Mesenchymal stem cell (in vitro differentiated cells and primary cell): ENCODE measurements around the gene NINL.

Source experiments
- DNase-seq: peaks from one replicate; pipeline ENCODE4 v3.0.0-alpha.2; 2013
- H2AFZ ChIP-seq: one replicate; pipeline ENCODE4 v1.6.1; 2013; ENCODE audit warnings: low read depth, mild to moderate bottlenecking, control low read depth, inconsistent platforms, low read length, moderate library complexity
- H2AK5ac ChIP-seq: 2 replicates; pipeline ENCODE4 v1.6.1; 2013; ENCODE audit warnings: low read length, moderate library complexity, mild to moderate bottlenecking, inconsistent platforms; ENCODE audit not compliant: severe bottlenecking
- H2BK120ac ChIP-seq: one replicate; pipeline ENCODE4 v1.6.1; 2013; ENCODE audit warnings: low read depth, mild to moderate bottlenecking, inconsistent platforms, low read length, moderate library complexity
- H2BK12ac ChIP-seq, 2 experiments: one replicate each; pipeline ENCODE4 v1.6.1; 2013; ENCODE audit warnings: inconsistent platforms in 2 of 2, low read length in 2 of 2, mild to moderate bottlenecking in 2 of 2, moderate library complexity in 2 of 2, control low read depth in 1 of 2
- H2BK15ac ChIP-seq: one replicate; pipeline ENCODE4 v1.6.1; 2013; ENCODE audit warnings: mild to moderate bottlenecking, low read depth, inconsistent platforms; ENCODE audit not compliant: poor library complexity, severe bottlenecking
- H2BK5ac ChIP-seq: 2 replicates; pipeline ENCODE4 v1.6.1; 2013; ENCODE audit warnings: low read depth, mild to moderate bottlenecking, low read length, control low read depth, inconsistent platforms; ENCODE audit not compliant: poor library complexity, severe bottlenecking
- H3K14ac ChIP-seq, 2 experiments: one replicate each; pipeline ENCODE4 v1.6.1; 2013; ENCODE audit warnings: inconsistent platforms in 2 of 2, low read length in 2 of 2, control low read depth in 1 of 2, mild to moderate bottlenecking in 1 of 2, moderate library complexity in 1 of 2
- H3K18ac ChIP-seq, 2 experiments: one replicate each; pipeline ENCODE4 v1.6.1; 2013; ENCODE audit warnings: inconsistent platforms in 2 of 2, low read length in 2 of 2, control low read depth in 1 of 2, low read depth in 1 of 2, mild to moderate bottlenecking in 1 of 2
- H3K23ac ChIP-seq, 2 experiments: one replicate each; pipeline ENCODE4 v1.6.1; 2013; ENCODE audit warnings: inconsistent platforms in 2 of 2, low read length in 2 of 2, mild to moderate bottlenecking in 2 of 2, moderate library complexity in 2 of 2, control low read depth in 1 of 2
- H3K27ac ChIP-seq: 2 replicates; pipeline ENCODE4 v1.5.1; 2013; ENCODE audit warnings: mild to moderate bottlenecking, moderate library complexity, low read length, control low read depth, inconsistent platforms; ENCODE audit not compliant: poor library complexity, severe bottlenecking
- H3K27me3 ChIP-seq, 2 experiments: 2 replicates each; pipeline versions ENCODE4 v1.6.1 to v1.7.0; 2013; ENCODE audit warnings: low read length in 2 of 2, mild to moderate bottlenecking in 2 of 2, moderate library complexity in 2 of 2, control low read depth in 1 of 2, inconsistent platforms in 1 of 2; ENCODE audit not compliant: control insufficient read depth in 1 of 2, insufficient read depth in 1 of 2
- H3K36me3 ChIP-seq, 2 experiments: 2 replicates each; pipeline versions ENCODE4 v1.6.1 to v1.7.0; 2013; ENCODE audit warnings: low read length in 2 of 2, control low read depth in 1 of 2, inconsistent platforms in 1 of 2, low read depth in 1 of 2, mild to moderate bottlenecking in 1 of 2; ENCODE audit not compliant: insufficient read depth in 2 of 2, control insufficient read depth in 1 of 2
- H3K4ac ChIP-seq, 2 experiments: one replicate each; pipeline ENCODE4 v1.6.1; 2013; ENCODE audit warnings: inconsistent platforms in 2 of 2, low read length in 2 of 2, mild to moderate bottlenecking in 2 of 2, moderate library complexity in 2 of 2, control low read depth in 1 of 2, low read depth in 1 of 2
- H3K4me1 ChIP-seq: 2 replicates; pipeline ENCODE4 v1.6.1; 2013; ENCODE audit warnings: low read depth, low read length, control low read depth; ENCODE audit not compliant: control insufficient read depth, insufficient read depth
- H3K4me2 ChIP-seq: 2 replicates; pipeline ENCODE4 v1.6.1; 2013; ENCODE audit warnings: low read length, mild to moderate bottlenecking, inconsistent platforms; ENCODE audit not compliant: poor library complexity, severe bottlenecking
- H3K4me3 ChIP-seq, 2 experiments: 2 replicates each; pipeline versions ENCODE4 v1.5.1 to v1.7.0; 2013; ENCODE audit warnings: low read length in 2 of 2, mild to moderate bottlenecking in 2 of 2, control low read depth in 1 of 2, low read depth in 1 of 2; ENCODE audit not compliant: insufficient read depth in 1 of 2
- H3K79me1 ChIP-seq: replicated peaks from 2 replicates; pipeline ENCODE4 v1.6.1; 2013; ENCODE audit warnings: mild to moderate bottlenecking, control low read depth, low read length, inconsistent platforms; ENCODE audit not compliant: poor library complexity, severe bottlenecking
- H3K9ac ChIP-seq: 2 replicates; pipeline ENCODE4 v1.7.0; 2013; ENCODE audit warnings: mild to moderate bottlenecking, low read length, moderate library complexity
- H3K9me3 ChIP-seq: 2 replicates; pipeline ENCODE4 v1.7.0; 2013; ENCODE audit warnings: mild to moderate bottlenecking, low read length; ENCODE audit not compliant: control insufficient read depth
- H4K8ac ChIP-seq: one replicate; pipeline ENCODE4 v1.6.1; 2013; ENCODE audit warnings: inconsistent platforms, mild to moderate bottlenecking, low read length, moderate library complexity
- H4K91ac ChIP-seq: one replicate; pipeline ENCODE4 v1.6.1; 2013; ENCODE audit warnings: mild to moderate bottlenecking, low read length, inconsistent platforms
- WGBS: methylation state at CpG from one replicate; pipeline ENCODE4 v1.1.7; 2013; ENCODE audit warnings: mixed read lengths; 5-methylcytosine and 5-hydroxymethylcytosine counted together

NINL gene

GRCh38 chr20:25512709-25513108, 72.6 kb downstream of the NINL start:
- Histone ChIP-seq H2BK5ac (no peak overlapping the region), H3K36me3 (peaks cover 73 to 85% of the 10 kb centered on the region in 2 experiments), H3K9me3 (peaks cover 20% of the 10 kb centered on the region), H2BK15ac (no peak overlapping the region), H3K4me3 (no peak overlapping the region), H3K4me1 (peaks cover 17% of the 10 kb centered on the region), H3K79me1 (peaks cover 12% of the 10 kb centered on the region), H2BK12ac (no peak overlapping the region), H3K27ac (no peak overlapping the region), H3K14ac (no peak overlapping the region), H2BK120ac (no peak overlapping the region), H4K8ac (no peak overlapping the region), H2AK5ac (no peak overlapping the region), H3K23ac (no peak overlapping the region), H2AFZ (no peak overlapping the region), H3K27me3 (no peaks in the 10 kb centered on the region), H3K4me2 (no peak overlapping the region), H3K18ac (no peak overlapping the region), H4K91ac (no peak overlapping the region), H3K9ac (no peak overlapping the region), H3K4ac (no peak overlapping the region)
- DNase-seq: no peak
- over 99% methylated on average over 12 of the region's 12 CpGs for WGBS

GRCh38 chr20:25511183-25511582, 74.1 kb downstream of the NINL start:
- Histone ChIP-seq H2AFZ (no peak overlapping the region), H3K14ac (no peak overlapping the region), H3K4me3 (no peak overlapping the region), H3K27me3 (no peaks in the 10 kb centered on the region), H2BK5ac (no peak overlapping the region), H3K36me3 (peaks cover 67 to 85% of the 10 kb centered on the region in 2 experiments), H4K8ac (no peak overlapping the region), H2BK12ac (no peak overlapping the region), H3K79me1 (peaks cover 9% of the 10 kb centered on the region), H3K9me3 (peaks cover 20% of the 10 kb centered on the region), H2BK15ac (no peak overlapping the region), H3K27ac (no peak overlapping the region), H2AK5ac (no peak overlapping the region), H3K9ac (no peak overlapping the region), H2BK120ac (no peak overlapping the region), H3K18ac (no peak overlapping the region), H3K4me2 (no peak overlapping the region), H4K91ac (no peak overlapping the region), H3K4me1 (peaks cover 24% of the 10 kb centered on the region), H3K4ac (no peak overlapping the region), H3K23ac (no peak overlapping the region)
- DNase-seq: no peak
- WGBS: 98% methylated on average over 10 of the region's 10 CpGs

- Histone ChIP-seq H3K23ac (no peak overlapping the region), H2BK5ac (no peak overlapping the region), H3K14ac (no peak overlapping the region), H4K8ac (no peak overlapping the region), H3K27me3 (no peaks in the 10 kb centered on the region), H3K9ac (no peak overlapping the region), H3K4ac (no peak overlapping the region), H3K4me3 (no peak overlapping the region), H3K9me3 (peaks cover 20% of the 10 kb centered on the region), H3K36me3 (peaks cover 64 to 81% of the 10 kb centered on the region in 2 experiments), H3K4me1 (peaks cover 24% of the 10 kb centered on the region), H3K27ac (no peak overlapping the region), H2AK5ac (no peak overlapping the region), H3K79me1 (peaks cover 9% of the 10 kb centered on the region), H3K18ac (no peak overlapping the region), H2AFZ (no peak overlapping the region), H2BK15ac (no peak overlapping the region), H4K91ac (no peak overlapping the region), H3K4me2 (no peak overlapping the region), H2BK120ac (no peak overlapping the region), H2BK12ac (no peak overlapping the region)
- DNase-seq: no peak
- 95% methylated on average over 7 of the region's 7 CpGs for WGBS
These were observed 74.6 kb downstream of the NINL start for GRCh38 chr20:25510721-25511120.

- WGBS: 97% methylated on average over 8 of the region's 8 CpGs
- Histone ChIP-seq H3K23ac (no peak overlapping the region), H3K79me1 (peaks cover 10% of the 10 kb centered on the region), H2BK120ac (no peak overlapping the region), H3K18ac (no peak overlapping the region), H3K14ac (no peak overlapping the region), H3K36me3 (peaks cover 60 to 78% of the 10 kb centered on the region in 2 experiments), H4K8ac (no peak overlapping the region), H4K91ac (no peak overlapping the region), H2AK5ac (no peak overlapping the region), H3K4me3 (no peak overlapping the region), H3K9ac (no peak overlapping the region), H2BK15ac (no peak overlapping the region), H3K4me1 (peaks cover 24% of the 10 kb centered on the region), H3K27me3 (no peaks in the 10 kb centered on the region), H2BK5ac (no peak overlapping the region), H2BK12ac (no peak overlapping the region), H3K27ac (no peak overlapping the region), H2AFZ (no peak overlapping the region), H3K9me3 (peaks cover 16% of the 10 kb centered on the region), H3K4ac (no peak overlapping the region), H3K4me2 (no peak overlapping the region)
- DNase-seq: no peak
These were observed 75.1 kb downstream of the NINL start for GRCh38 chr20:25510202-25510601.
